ENCODE data around the gene NAV2.

NAV2 gene

DNA sequence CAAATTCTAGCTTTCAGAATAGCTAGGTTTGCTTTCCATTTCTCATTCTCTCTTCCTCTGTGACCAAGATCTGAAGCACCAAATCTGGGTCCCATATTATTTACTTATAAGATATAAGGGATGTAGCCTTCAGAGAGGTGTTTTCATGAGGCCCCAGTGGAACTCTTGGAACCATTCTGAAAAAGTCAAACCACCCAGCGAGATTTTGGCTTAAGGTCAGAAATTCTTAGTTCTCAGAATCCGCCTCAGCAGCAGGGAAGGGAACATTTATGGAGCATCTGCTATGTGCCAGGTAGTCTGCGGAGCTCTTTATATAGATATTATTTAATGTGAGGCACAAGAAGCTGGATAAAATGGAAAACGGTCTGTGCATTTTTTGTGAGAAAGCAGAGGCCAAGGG, 6.3 kb downstream of the NAV2 start:
- H3K9me3 ChIP-seq (ENCODE audit: control insufficient read depth, insufficient read depth, low read length) = no peaks in the 10 kb centered on the region
- no peak overlapping the region for H3K9ac ChIP-seq (ENCODE audit: low read depth, low read length)
- H3K36me3 ChIP-seq (ENCODE audit: insufficient read depth, low read length) = no peaks in the 10 kb centered on the region
- H3K4me1 ChIP-seq (ENCODE audit: insufficient read depth, low read length) = peaks cover 5% of the 10 kb centered on the region; the same call in 1 of the 2 replicates

DNA sequence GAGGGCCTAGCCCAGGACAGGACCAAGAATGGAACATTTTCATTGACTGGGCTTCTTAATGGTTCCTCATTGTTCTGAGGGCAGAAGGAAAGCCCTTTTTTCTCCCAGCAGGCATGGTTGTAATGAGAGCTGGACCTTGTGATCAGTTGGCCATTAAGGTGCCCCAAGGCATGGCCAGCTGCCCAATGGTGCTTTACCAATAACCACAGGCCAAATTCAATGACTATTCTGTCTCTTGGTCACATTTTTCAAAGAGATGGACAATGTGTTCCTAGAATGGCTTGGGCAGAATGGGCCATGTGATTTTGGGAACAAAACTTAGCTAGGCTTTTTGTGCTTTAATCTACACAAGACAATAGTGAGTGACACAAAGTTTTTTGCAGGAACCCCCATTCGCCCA, 7.3 kb downstream of the NAV2 start:
- peaks cover 5% of the 10 kb centered on the region; the same call in 1 of the 2 replicates for H3K4me1 ChIP-seq (ENCODE audit: insufficient read depth, low read length)
- H3K9me3 ChIP-seq (ENCODE audit: control insufficient read depth, insufficient read depth, low read length) = no peaks in the 10 kb centered on the region
- H3K36me3 ChIP-seq (ENCODE audit: insufficient read depth, low read length) = no peaks in the 10 kb centered on the region

DNA sequence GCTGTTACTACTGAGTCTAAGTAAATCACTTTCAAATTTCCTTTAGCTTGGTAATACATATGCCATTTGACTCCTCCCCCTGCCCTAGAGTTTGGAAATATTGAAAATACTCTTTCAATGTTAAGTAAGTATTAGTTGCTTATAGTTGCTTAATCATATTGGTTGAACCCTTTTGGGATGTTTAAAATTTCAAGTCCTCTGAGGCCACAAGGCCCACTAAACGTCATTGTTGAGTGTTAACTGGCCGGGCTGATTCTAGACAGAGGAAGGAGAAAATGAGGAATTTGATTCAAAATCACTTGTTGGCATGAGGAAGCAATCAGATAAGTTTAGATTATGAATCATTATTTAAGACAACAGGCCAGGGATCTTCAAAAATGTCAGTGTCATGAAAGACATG, 8.5 kb downstream of the NAV2 start:
- Histone ChIP-seq H3K4me1 (ENCODE audit: insufficient read depth, low read length) (no peaks in the 10 kb centered on the region), H3K9me3 (ENCODE audit: control insufficient read depth, insufficient read depth, low read length) (no peaks in the 10 kb centered on the region), H3K9ac (ENCODE audit: low read depth, low read length) (no peak overlapping the region), H3K36me3 (ENCODE audit: insufficient read depth, low read length) (no peaks in the 10 kb centered on the region)

More for the DNA sequence above, 7.3 kb downstream of the NAV2 start:
- no peak overlapping the region for H3K9ac ChIP-seq (ENCODE audit: low read depth, low read length)

DNA sequence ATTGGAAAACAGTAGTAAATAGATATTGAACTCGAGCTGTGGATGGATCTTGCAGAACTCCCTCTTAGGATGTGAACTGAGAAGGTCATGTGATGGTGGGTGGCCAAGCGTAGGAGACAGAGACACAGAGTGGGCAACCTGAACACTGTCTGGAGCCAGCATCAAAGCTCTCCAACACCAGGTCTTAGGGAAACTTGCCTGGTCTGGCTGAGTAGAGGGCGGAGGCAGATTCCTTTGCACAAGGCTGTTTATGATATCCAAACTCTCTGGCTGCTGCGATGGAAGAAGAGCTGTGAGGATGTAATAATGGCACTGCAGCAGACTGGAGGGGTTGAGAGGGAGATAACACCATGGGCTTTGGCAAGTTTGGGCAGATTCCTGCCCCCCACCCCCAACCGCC, 10.1 kb downstream of the NAV2 start:
- H3K36me3 ChIP-seq (ENCODE audit: insufficient read depth, low read length) = no peaks in the 10 kb centered on the region
- H3K4me1 ChIP-seq (ENCODE audit: insufficient read depth, low read length) = no peaks in the 10 kb centered on the region
- H3K9ac ChIP-seq (ENCODE audit: low read depth, low read length) = no peak overlapping the region
- no peaks in the 10 kb centered on the region for H3K9me3 ChIP-seq (ENCODE audit: control insufficient read depth, insufficient read depth, low read length)

DNA sequence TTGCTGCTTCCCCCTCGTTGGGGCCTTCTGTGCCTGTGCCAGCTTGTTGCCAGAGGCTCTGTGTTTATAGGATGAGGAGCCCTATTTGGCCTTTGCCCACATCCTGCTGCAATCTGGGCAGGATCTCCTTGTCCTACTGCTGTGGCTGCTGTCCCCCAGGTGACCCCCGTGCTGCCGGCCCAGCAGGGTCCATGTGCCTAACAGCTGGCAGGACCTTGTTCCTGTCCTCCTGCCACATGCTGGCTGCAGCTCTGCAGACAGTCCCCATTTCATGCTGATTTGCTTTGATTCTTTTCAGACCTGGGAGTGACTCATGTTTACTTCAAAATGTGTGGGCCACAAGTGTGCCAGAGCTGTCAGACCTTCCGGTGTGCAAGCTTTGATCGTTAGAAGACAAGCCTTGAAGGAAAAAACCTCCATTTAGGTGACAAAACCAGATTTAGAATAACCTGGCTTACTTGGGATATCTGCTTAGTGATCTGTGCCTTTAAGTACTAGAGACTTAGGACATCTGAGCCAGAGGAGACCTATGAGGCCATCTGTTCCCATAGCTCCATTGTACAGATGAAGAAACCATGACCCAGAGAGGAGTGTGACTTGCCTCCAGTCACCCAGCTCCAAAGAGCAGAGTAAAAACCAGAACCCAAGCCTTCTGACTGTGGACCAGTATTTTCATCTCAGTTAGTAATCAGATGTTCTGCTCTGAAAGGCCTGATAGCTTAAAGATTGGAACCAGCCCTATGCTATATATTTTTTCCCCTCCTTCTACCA, 11.1 kb downstream of the NAV2 start:
- Histone ChIP-seq H3K4me1 (ENCODE audit: insufficient read depth, low read length) (no peaks in the 10 kb centered on the region), H3K36me3 (ENCODE audit: insufficient read depth, low read length) (no peaks in the 10 kb centered on the region), H3K9ac (ENCODE audit: low read depth, low read length) (no peak overlapping the region), H3K9me3 (ENCODE audit: control insufficient read depth, insufficient read depth, low read length) (no peaks in the 10 kb centered on the region)

DNA sequence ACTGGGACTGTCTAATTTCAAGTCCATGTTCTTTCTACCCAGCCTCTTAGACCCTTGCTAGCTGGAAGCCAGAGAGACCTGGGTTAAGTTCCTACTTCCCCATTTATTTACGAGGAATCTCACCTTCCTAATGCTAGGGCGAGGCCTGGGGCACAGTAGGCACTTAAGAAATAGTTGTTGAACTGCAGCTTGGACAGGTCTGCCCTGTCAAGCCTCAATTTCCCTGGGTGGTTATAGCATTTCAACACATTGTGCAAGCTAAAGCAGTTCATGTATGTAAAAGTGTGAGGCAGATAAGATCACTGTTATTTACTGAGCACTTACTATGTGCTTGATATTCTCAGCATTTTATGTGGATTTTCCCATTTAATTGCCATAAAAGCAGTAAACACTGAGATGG, 12.1 kb downstream of the NAV2 start:
- no peaks in the 10 kb centered on the region for H3K36me3 ChIP-seq (ENCODE audit: insufficient read depth, low read length)
- no peaks in the 10 kb centered on the region for H3K4me1 ChIP-seq (ENCODE audit: insufficient read depth, low read length)
- no peaks in the 10 kb centered on the region for H3K9me3 ChIP-seq (ENCODE audit: control insufficient read depth, insufficient read depth, low read length)
- no peak overlapping the region for H3K9ac ChIP-seq (ENCODE audit: low read depth, low read length)

DNA sequence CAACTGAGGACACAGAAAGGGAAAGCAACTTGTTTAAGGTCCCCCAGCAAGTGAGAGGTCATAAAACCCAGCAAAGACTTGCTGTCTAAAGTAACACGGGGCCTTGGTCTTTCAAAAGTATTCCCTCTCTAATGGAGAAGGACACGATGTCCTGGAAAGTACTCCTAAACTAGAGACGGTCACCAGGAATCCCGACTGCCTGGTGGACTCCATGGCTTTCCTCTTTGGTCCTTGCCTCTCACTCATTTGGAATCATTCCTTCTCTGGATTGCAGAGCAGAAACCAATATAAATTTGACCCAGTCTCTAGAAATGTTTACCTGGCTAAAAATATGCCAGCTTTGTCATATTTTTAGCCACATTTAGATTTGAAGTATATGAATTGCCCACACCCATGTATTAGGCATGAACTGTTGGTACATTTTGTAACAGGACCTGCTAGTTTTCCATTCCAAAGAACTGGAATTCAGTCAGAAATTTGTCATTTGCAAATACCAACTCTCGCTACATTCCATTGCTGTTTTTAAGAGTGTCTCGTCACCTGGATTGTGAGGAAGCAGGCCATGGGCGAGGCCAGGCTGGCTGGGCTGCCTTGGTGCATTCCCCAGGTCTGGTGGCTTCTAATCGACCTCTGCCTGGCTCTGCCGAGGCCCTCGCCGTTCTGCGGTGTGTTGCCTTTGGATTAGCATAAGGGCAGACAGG, 12.9 kb downstream of the NAV2 start:
- H3K9ac ChIP-seq (ENCODE audit: low read depth, low read length) = no peak overlapping the region
- H3K36me3 ChIP-seq (ENCODE audit: insufficient read depth, low read length) = no peaks in the 10 kb centered on the region
- no peaks in the 10 kb centered on the region for H3K9me3 ChIP-seq (ENCODE audit: control insufficient read depth, insufficient read depth, low read length)
- no peaks in the 10 kb centered on the region for H3K4me1 ChIP-seq (ENCODE audit: insufficient read depth, low read length)

DNA sequence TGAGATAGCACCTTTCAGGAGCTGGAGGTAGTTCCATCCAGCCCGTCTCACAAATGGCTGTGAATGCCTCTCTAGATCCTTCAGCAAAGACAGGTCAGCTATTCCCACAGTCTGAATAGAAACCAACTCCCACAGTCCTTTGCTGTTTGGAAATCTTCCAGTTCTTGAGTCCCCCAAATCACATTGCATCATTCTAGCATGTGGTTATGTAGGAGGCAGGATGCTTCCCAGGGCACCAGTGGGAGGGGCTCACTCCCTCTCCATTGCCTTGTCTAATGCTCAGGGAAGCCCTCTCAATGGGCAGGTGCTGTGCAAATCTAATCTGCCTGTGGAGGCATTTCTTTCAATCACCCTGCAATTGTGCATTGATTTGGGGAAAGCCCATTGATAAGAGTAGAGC, 14.6 kb downstream of the NAV2 start:
- Histone ChIP-seq H3K9me3 (ENCODE audit: control insufficient read depth, insufficient read depth, low read length) (no peaks in the 10 kb centered on the region), H3K9ac (ENCODE audit: low read depth, low read length) (no peak overlapping the region), H3K4me1 (ENCODE audit: insufficient read depth, low read length) (no peaks in the 10 kb centered on the region), H3K36me3 (ENCODE audit: insufficient read depth, low read length) (no peaks in the 10 kb centered on the region)

DNA sequence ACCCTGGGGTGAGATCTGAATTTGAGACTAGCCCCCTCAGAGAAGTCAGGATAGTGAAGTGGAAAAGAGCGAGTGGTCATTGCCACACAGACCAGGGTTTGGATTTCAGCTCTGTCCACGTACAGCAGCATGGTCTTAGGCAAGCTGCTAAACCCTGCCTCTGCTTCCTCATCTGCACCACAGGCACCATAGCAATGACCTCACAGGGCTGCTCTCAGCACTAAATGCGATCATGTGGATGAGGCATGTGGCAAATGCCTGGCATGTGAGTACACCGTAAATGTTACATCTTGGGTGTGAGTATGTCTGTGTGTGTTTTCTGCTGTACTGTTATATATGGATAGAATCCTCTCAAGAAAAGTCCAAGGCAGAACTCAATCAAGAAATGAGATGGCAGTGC, 15.8 kb downstream of the NAV2 start:
- no peaks in the 10 kb centered on the region for H3K4me1 ChIP-seq (ENCODE audit: insufficient read depth, low read length)
- H3K9ac ChIP-seq (ENCODE audit: low read depth, low read length) = no peak overlapping the region
- H3K36me3 ChIP-seq (ENCODE audit: insufficient read depth, low read length) = no peaks in the 10 kb centered on the region
- H3K9me3 ChIP-seq (ENCODE audit: control insufficient read depth, insufficient read depth, low read length) = no peaks in the 10 kb centered on the region

DNA sequence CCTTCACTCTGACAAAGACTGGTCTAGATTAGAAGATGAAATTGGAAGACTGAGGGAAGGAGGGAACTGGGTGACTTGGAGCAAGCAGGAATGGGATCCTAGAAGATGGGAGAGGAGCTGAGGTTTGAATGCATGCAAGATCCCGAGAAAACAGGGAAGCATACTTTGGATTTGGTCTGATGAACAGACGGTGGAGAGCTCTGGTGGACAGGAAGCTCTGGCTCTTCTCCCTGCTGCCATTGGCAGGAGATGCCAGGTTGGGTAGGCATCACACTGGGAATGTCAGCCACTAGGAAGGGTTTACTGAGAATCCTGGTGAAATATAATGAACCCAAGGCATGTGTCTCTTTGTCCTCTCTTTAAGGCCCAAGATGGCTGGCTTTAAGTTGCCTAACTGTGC, 16.5 kb downstream of the NAV2 start:
- Histone ChIP-seq H3K9me3 (ENCODE audit: control insufficient read depth, insufficient read depth, low read length) (no peaks in the 10 kb centered on the region), H3K4me1 (ENCODE audit: insufficient read depth, low read length) (no peaks in the 10 kb centered on the region), H3K9ac (ENCODE audit: low read depth, low read length) (no peak overlapping the region)

DNA sequence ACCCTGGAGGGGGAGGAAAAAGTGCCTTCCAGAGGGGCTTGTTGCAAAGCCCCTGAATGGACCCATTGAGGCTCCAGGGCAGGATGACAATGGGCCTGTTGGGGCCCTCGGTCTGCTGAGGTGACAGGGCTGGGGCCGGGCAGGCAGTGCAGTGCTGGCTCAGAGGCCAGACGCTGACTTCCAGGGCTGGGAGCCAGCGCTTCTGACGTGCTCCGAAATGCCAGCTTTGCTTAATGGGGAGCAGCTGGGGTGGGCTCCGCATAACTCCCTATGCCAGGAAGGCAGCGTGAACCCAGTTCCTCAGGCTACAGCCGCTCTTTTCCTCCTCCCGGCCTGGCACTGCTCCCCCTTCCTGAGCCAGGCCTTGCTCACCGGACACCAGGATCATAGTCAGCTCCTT, 17.7 kb downstream of the NAV2 start:
- Histone ChIP-seq H3K4me1 (ENCODE audit: insufficient read depth, low read length) (no peaks in the 10 kb centered on the region), H3K9me3 (ENCODE audit: control insufficient read depth, insufficient read depth, low read length) (no peaks in the 10 kb centered on the region), H3K9ac (ENCODE audit: low read depth, low read length) (no peak overlapping the region), H3K36me3 (ENCODE audit: insufficient read depth, low read length) (no peaks in the 10 kb centered on the region)

More for the DNA sequence above, 16.5 kb downstream of the NAV2 start:
- no peaks in the 10 kb centered on the region for H3K36me3 ChIP-seq (ENCODE audit: insufficient read depth, low read length)

DNA sequence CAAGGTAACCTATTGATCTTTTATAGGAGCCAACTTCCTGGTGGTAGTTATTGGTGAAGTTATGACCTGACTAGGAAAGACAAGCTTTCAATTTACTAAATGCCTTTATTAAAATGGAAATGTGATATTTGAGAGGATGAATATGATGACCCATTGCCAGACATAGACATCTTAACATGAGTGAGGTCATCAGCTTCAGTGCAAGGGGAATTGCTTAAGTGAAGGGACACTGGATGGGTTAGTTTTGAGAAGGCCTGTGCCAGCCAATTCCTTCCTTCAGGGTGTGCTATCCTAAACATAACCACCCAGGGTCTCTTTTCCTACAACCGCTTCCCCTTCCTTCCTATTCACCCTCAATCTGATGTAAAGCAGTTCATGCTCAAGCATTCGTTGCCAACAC, 21.5 kb downstream of the NAV2 start:
- Histone ChIP-seq H3K4me1 (ENCODE audit: insufficient read depth, low read length) (peaks cover 2% of the 10 kb centered on the region; the same call in 1 of the 2 replicates), H3K9ac (ENCODE audit: low read depth, low read length) (no peak overlapping the region), H3K36me3 (ENCODE audit: insufficient read depth, low read length) (no peaks in the 10 kb centered on the region), H3K9me3 (ENCODE audit: control insufficient read depth, insufficient read depth, low read length) (no peaks in the 10 kb centered on the region)

DNA sequence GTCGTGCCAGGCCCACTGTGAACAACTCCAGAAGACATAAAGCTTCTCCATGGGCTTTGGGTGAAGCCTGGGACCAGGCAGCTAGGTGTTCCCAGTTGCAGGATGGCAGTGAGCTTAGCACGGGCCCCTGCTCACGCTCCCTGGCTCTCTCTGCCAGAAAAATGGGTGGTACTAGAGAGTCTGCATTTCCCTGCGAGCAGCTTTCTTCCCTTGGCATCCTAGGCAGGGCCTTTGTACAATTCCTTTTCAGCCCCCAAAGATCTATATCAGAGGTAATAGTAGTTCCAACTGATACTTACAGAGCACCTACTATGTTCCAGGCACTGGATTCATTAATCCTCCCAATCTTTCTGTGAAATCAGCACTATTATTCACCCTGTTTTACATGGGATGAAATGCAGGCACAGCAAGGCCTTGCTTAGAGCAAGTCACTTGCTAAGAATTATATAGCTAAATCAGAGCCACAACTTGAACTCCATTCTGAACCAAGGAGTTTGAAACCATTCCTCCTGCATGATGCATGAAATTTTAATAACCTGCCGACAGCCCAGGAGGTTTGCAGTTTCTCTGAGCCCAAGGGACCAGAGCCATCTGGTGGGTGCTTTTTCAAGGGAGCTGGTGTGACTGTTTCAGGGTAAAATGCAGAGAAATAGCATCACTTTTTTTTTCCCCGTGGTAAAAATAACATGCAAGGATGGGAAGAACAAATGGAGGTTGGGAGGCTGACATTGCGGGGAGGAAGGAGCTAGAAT, 22.7 kb downstream of the NAV2 start:
- H3K36me3 ChIP-seq (ENCODE audit: insufficient read depth, low read length) = no peaks in the 10 kb centered on the region

DNA sequence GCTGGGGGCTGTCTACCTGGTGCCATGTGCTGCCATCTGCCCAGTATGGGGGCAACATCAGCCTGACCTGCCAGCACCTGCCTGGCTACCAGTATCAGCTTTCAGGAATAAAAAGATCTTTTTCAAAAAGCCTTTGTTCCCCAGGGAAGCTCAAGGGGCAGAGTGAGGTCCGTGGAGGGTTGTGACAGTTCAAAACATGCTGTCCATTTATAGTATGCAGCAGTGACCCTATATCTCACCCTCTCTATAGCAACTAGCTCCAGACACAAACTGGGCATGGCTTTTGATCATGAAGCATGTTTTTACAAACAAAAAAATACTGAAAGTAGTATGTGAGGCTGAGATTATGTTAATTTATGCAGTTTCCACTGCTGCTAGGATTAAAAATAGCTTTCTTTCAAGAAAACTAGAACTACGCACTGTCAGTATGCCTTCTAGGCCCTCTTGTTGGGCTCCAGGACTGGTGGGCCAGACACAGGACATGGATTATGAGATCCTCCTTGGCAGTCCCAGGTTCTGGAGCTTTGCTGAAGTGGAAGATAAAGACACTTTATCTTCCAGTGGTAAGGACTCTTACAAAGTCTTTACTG, 23.4 kb downstream of the NAV2 start:
- H3K4me1 ChIP-seq (ENCODE audit: insufficient read depth, low read length) = peaks cover 19% of the 10 kb centered on the region
- H3K9me3 ChIP-seq (ENCODE audit: control insufficient read depth, insufficient read depth, low read length) = no peaks in the 10 kb centered on the region
- no peak overlapping the region for H3K9ac ChIP-seq (ENCODE audit: low read depth, low read length)
- H3K36me3 ChIP-seq (ENCODE audit: insufficient read depth, low read length) = no peaks in the 10 kb centered on the region

More for the DNA sequence above, 22.7 kb downstream of the NAV2 start:
- no peaks in the 10 kb centered on the region for H3K9me3 ChIP-seq (ENCODE audit: control insufficient read depth, insufficient read depth, low read length)
- H3K9ac ChIP-seq (ENCODE audit: low read depth, low read length) = no peak overlapping the region
- peaks cover 14% of the 10 kb centered on the region for H3K4me1 ChIP-seq (ENCODE audit: insufficient read depth, low read length)

Data from ES-I3 (cell line).